Natural killer cell (primary cell): ENCODE measurements around the gene TBX4. TPM values are rescaled to one million over a fixed set of nuclear protein-coding genes. Genes with fewer than 3 reads are reported as not detected.

Experiments
- ATAC-seq, 3 donors: fragments of 150-1000 bp in 2 of 3; fragments of 200-7000 bp in 1 of 3; cut with Tn5 transposase; 1 replicate in 1 of 3; 2 replicates in 2 of 3; pipeline ENCODE4 v1.10.0; 2021; ENCODE audit warnings: mild to moderate bottlenecking in 2 of 3, moderate library complexity in 2 of 3
- DNase-seq, 2 donors: peaks; one replicate each; pipeline versions ENCODE4 v3.0.0 to v3.0.0-alpha.2; 2013 to 2021; ENCODE audit warnings: mixed read lengths in 1 of 2
- H3K27ac ChIP-seq: one replicate; pipeline ENCODE4 v1.5.1; 2013; ENCODE audit warnings: mild to moderate bottlenecking, low read length
- H3K27me3 ChIP-seq: one replicate; pipeline ENCODE4 v1.6.1; 2013; ENCODE audit warnings: low read length; ENCODE audit not compliant: control insufficient read depth, insufficient read depth
- H3K36me3 ChIP-seq: one replicate; pipeline ENCODE4 v1.6.1; 2013; ENCODE audit warnings: low read length; ENCODE audit not compliant: control insufficient read depth, insufficient read depth
- H3K4me1 ChIP-seq: one replicate; pipeline ENCODE4 v1.6.1; 2013; ENCODE audit warnings: low read length; ENCODE audit not compliant: control insufficient read depth, insufficient read depth
- H3K4me3 ChIP-seq: one replicate; pipeline ENCODE4 v1.5.1; 2013; ENCODE audit warnings: low read length
- H3K9me3 ChIP-seq: one replicate; pipeline ENCODE4 v1.6.1; 2013; ENCODE audit warnings: low read length; ENCODE audit not compliant: control insufficient read depth, insufficient read depth
- H3K27ac Mint-ChIP-seq, 2 donors: one replicate each; pipeline ENCODE4 v1.8.0; 2022; ENCODE audit warnings: mild to moderate bottlenecking in 2 of 2, mixed read lengths in 2 of 2, moderate library complexity in 1 of 2
- H3K27me3 Mint-ChIP-seq, 2 donors: one replicate each; pipeline ENCODE4 v1.8.0; 2022; ENCODE audit warnings: low read depth in 2 of 2, mixed read lengths in 2 of 2
- H3K36me3 Mint-ChIP-seq: one replicate; pipeline ENCODE4 v1.8.0; 2022; ENCODE audit warnings: mixed read lengths
- H3K4me1 Mint-ChIP-seq, 2 donors: one replicate each; pipeline ENCODE4 v1.8.0; 2022; ENCODE audit warnings: mixed read lengths in 2 of 2
- H3K4me3 Mint-ChIP-seq: one replicate; pipeline ENCODE4 v1.8.0; 2022; ENCODE audit warnings: mild to moderate bottlenecking, moderate library complexity, mixed read lengths
- H3K9me3 Mint-ChIP-seq, 2 donors: one replicate each; pipeline ENCODE4 v1.8.0; 2022; ENCODE audit warnings: mixed read lengths in 2 of 2
- CTCF ChIP-seq: fragments of 200-600 bp; IDR thresholded peaks from one replicate; pipeline ENCODE4 v1.8.0; 2022; ENCODE audit warnings: antibody characterized with exemption
- WGBS: methylation state at CpG from one replicate; pipeline ENCODE4 v1.1.7; 2013; ENCODE audit warnings: missing lambda C conversion rate; ENCODE audit not compliant: insufficient coverage; 5-methylcytosine and 5-hydroxymethylcytosine counted together
- intact Hi-C: fragments of 100-400 bp; cut with micrococcal nuclease; formaldehyde crosslinking; loops from one replicate; pipeline ENCODE4 v1.14.2; 2022
- total RNA-seq, 4 donors: library from RNA; stranded (reverse); fragments of 120-200 nt in 1 of 4; gene quantifications; one replicate each; pipeline versions ENCODE4 v1.2.3 to v1.2.4, GENCODE V29; 2013 to 2022

The TBX4 gene
- total RNA-seq, 3 donors from 2014 or later (not counting 1 experiment from before 2014, with no cell fraction given): not detected

- intact Hi-C loops: no loop called here
- Mint-ChIP-seq H3K27ac (no peak overlapping the region), H3K27me3 (peaks cover 11 to 30% of the 10 kb centered on the region in 2 donors), H3K9me3 (no peaks in the 10 kb centered on the region), H3K4me3 (no peak overlapping the region), H3K36me3 (no peaks in the 10 kb centered on the region), H3K4me1 (peaks cover 8 to 9% of the 10 kb centered on the region in 2 donors)
- no CpG with 5 or more reads among the region's 2 CpGs for WGBS
- Histone ChIP-seq H3K36me3 (no peaks in the 10 kb centered on the region), H3K27ac (no peak overlapping the region), H3K9me3 (no peaks in the 10 kb centered on the region), H3K4me3 (no peak overlapping the region), H3K4me1 (no peaks in the 10 kb centered on the region), H3K27me3 (peaks cover 2% of the 10 kb centered on the region)
- no peak for DNase-seq
- TF ChIP-seq CTCF: no peak
- ATAC-seq: no peak
Observed at GRCh38 chr17:61500287-61500686, 48.1 kb downstream of the TBX4 start.

- H3K27ac Mint-ChIP-seq: no peak overlapping the region
- ATAC-seq (no peak), DNase-seq (no peak)
- Histone ChIP-seq H3K4me3 (no peak overlapping the region), H3K4me1 (no peaks in the 10 kb centered on the region), H3K27me3 (peaks cover 2% of the 10 kb centered on the region), H3K27ac (no peak overlapping the region), H3K36me3 (no peaks in the 10 kb centered on the region), H3K9me3 (no peaks in the 10 kb centered on the region)
- 95% methylated on average over 3 of the region's 5 CpGs for WGBS
- peaks cover 21 to 49% of the 10 kb centered on the region in 2 donors for H3K27me3 Mint-ChIP-seq
- no peak overlapping the region for H3K4me3 Mint-ChIP-seq
- H3K4me1 Mint-ChIP-seq: no peaks in the 10 kb centered on the region
- no peaks in the 10 kb centered on the region for H3K36me3 Mint-ChIP-seq
- intact Hi-C loops: no loop called here
- TF ChIP-seq CTCF: no peak
- H3K9me3 Mint-ChIP-seq: no peaks in the 10 kb centered on the region
Observed at GRCh38 chr17:61502292-61502691, 50.1 kb downstream of the TBX4 start.

- H3K27ac ChIP-seq: no peak overlapping the region
- no peak for DNase-seq
- Mint-ChIP-seq H3K4me3 (no peak overlapping the region), H3K27ac (no peak overlapping the region), H3K27me3 (peaks cover 23 to 59% of the 10 kb centered on the region in 2 donors), H3K36me3 (no peaks in the 10 kb centered on the region), H3K9me3 (no peaks in the 10 kb centered on the region), H3K4me1 (no peaks in the 10 kb centered on the region)
- H3K27me3 ChIP-seq: peaks cover 2% of the 10 kb centered on the region
- H3K4me3 ChIP-seq: no peak overlapping the region
- intact Hi-C loops: no loop called here
- H3K36me3 ChIP-seq: no peaks in the 10 kb centered on the region
- TF ChIP-seq CTCF: no peak
- no peak for ATAC-seq
- 100% methylated on average over 1 of the region's 3 CpGs for WGBS
- H3K9me3 ChIP-seq: no peaks in the 10 kb centered on the region
- H3K4me1 ChIP-seq: no peaks in the 10 kb centered on the region
Observed at GRCh38 chr17:61503961-61504360, 51.7 kb downstream of the TBX4 start.

- TF ChIP-seq CTCF: no peak
- H3K4me3 ChIP-seq: no peak overlapping the region
- Mint-ChIP-seq H3K4me1 (no peaks in the 10 kb centered on the region), H3K36me3 (no peaks in the 10 kb centered on the region), H3K4me3 (no peak overlapping the region), H3K9me3 (no peaks in the 10 kb centered on the region), H3K27ac (no peak overlapping the region), H3K27me3 (peaks cover 25 to 61% of the 10 kb centered on the region in 2 donors)
- no peaks in the 10 kb centered on the region for H3K36me3 ChIP-seq
- no peaks in the 10 kb centered on the region for H3K4me1 ChIP-seq
- H3K27me3 ChIP-seq: no peaks in the 10 kb centered on the region
- WGBS: 57% methylated on average over 1 of the region's 2 CpGs
- no peak for DNase-seq
- intact Hi-C loops: no loop called here
- no peak for ATAC-seq
- no peak overlapping the region for H3K27ac ChIP-seq
- no peaks in the 10 kb centered on the region for H3K9me3 ChIP-seq
Observed at GRCh38 chr17:61504697-61505096, 52.5 kb downstream of the TBX4 start.
